NCI-H2107 (cell line): ENCODE results near the gene RABGAP1L.
"Not testable (repeated sequence)": the region's sequence is repeated elsewhere in the genome, so short reads cannot be mapped to it uniquely, and the experiment has no call there.

ENCODE experiments used
- DNase-seq: peaks from one replicate; lab custom pipeline; 2025; lab: John Stamatoyannopoulos, UW

Gene RABGAP1L

GRCh38 chr1:174809755-174810280, 650.5 kb downstream of the RABGAP1L start:
- peak; percentile 27 for DNase-seq

- no peak for DNase-seq
Observed at GRCh38 chr1:174812016-174812415, 652.7 kb downstream of the RABGAP1L start.

- no peak for DNase-seq
Observed at GRCh38 chr1:174812656-174813055, 653.3 kb downstream of the RABGAP1L start.

DNA sequence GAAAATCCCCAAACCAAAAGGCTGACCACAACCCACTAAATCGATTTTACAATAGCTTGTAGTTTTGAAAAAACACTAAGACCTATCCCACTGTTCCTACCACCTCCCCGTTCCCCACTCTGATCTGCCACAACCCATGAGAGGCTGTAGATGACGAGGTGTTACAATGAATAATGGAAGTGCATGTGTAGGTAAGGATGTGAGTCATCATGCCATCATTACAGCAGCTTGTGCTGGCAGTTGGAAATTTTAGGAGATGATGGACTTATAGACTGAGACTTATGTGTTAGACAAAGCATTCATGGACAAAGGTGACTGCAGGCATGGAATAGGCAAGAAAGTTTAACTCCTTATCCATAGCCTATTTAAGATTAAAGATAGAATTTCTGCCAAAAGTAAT, 655.7 kb downstream of the RABGAP1L start:
- DNase-seq = no peak

GRCh38 chr1:174815474-174815908, 656.2 kb downstream of the RABGAP1L start:
- DNase-seq = no peak

DNA sequence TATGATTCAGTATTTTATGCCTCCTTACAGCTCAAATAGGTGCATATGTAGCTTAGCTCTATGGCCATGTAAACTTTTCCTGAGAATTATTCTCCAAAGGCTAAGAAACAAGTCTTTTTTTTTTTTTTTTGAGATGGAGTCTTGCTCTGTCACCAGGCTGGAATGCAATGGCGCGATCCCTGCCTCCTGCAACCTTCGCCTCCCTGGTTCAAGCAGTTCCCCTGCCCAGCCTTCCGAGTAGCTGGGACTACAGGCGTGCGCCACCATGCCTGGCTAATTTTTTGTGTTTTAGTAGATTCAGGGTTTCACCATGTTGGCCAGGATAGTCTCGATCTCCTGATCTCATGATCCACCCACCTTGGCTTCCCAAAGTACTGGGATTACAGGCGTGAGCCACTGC, 657.3 kb downstream of the RABGAP1L start:
- not testable (repeated sequence) for DNase-seq

DNA sequence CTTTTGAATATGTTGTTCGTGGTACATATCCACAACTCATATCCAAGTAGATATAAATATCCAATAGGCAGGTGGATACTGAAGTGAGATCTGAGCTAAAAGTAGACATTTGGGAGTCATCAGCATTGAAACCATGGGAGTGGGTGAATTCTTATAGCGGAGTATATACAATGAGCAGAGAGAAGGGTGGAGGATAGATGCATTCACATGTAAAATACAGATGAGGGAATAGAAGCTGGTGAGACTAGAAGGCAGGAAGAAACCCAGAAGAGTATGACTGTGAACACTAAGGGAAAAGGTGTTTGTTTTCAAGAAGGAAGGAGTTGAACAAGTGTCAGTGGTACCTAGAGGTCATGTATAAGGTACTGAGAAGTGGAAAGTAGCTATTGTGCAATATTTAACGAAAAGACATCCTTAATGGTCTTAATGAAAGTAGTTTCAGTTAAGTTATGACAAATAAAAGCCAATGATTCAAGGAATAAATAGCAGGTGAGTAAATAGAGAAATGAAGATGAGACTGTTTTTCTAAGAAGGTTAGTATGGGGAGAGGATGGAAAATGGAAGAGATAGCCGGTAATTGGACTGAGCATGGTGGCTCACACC, 658.8 kb downstream of the RABGAP1L start:
- no peak for DNase-seq

GRCh38 chr1:174818951-174819350, 659.6 kb downstream of the RABGAP1L start:
- no peak for DNase-seq

DNA sequence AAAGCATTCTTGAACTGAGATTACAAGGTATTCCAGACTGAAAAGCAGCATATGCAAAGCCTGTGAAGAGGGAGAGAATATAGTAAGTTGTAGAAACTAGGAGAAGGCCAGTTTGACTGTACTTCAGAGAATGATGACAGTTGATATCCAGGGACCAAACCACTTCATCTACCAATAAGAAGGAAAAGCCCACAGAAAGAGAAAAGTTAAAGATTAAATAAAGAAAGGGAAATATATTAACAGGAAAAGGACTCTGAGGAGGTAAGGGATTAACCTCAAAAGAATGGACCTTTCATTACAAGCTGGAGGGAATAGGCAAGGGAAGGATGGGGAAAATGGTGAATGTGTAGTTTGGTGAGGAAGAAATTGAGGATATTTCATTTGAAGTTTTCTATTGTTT, 660.3 kb downstream of the RABGAP1L start:
- no peak for DNase-seq

- DNase-seq = no peak
Observed at GRCh38 chr1:174825127-174825526, 665.8 kb downstream of the RABGAP1L start.

DNA sequence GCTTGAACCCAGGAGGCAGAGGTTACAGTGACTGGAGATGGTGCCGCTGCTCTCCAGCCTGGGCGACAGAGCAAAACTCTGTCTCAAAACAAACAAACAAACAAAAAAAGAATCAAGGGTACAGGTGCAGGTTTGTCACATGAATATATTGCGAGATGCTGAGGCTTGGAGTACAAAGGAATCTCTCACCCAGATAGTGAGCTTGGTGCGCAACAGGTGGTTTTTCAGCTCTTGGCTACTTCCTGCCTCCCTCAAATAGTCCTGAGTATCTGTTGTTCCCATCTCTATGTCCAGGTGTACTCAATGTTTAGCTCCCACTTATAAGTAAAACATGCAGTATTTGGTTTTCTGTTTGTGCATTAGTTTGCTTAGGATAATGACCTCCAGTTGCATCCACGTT, 666.5 kb downstream of the RABGAP1L start:
- no peak for DNase-seq

GRCh38 chr1:174828264-174828663, 668.9 kb downstream of the RABGAP1L start:
- no peak for DNase-seq

- no peak for DNase-seq
Observed at GRCh38 chr1:174829990-174830389, 670.7 kb downstream of the RABGAP1L start.

GRCh38 chr1:174836543-174836942, 677.2 kb downstream of the RABGAP1L start:
- no peak for DNase-seq

DNA sequence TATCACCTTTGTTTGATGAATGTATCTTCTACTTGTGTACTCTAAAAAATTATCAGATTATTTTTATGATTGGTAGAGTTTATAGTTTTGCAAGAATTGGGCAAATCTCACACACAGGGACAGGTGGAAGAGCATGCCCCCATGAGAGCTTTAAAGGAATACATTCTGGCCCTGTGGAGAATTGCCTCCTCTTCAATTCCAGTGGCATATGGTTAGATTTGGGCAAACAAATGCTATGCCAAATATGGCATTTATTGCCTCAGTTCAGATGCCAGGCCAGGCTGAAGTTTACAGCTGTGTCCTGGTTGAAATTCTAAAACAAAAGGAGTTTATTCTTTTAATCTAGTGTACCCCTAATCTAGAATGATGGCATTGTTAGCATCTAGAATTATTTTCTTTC, 678.1 kb downstream of the RABGAP1L start:
- no peak for DNase-seq

DNA sequence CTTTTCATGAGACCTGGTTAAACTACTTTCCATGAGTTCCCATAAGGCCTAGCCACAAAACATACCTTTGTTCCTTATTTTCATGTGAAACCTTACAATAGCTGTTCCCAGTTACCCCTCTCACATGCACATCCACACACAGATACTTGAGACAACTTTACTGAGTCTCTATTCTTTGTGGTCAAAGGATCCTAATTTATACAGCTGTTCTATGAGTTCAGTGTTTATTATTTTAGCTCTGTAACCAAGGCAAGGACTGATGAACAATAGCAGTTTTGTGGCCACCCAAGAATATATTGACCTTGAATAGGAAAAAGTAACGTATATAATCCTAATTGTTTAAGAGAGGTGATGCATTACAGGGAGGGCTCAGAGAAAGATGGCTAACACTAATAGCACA, 679.9 kb downstream of the RABGAP1L start:
- DNase-seq = no peak

DNA sequence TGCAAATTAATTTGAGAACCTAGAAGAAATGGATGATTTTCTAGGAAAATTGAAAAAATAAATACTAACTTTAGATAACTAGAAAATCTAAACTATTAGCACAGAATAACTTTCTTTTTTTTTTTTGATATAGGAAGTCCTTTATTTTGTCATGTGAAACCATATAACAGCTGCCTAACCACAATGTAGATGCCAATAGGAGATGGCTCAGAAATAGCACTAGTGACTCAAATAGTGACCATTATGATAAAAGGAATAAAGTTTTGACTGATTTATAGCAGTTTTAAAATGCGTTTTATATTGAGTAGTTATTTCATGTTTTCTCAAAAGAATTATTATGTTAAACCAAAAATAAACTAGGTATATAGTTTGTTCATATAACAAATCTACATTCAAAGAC, 682.4 kb downstream of the RABGAP1L start:
- no peak for DNase-seq

- not testable (repeated sequence) for DNase-seq
Observed at GRCh38 chr1:174848593-174849560, 689.6 kb downstream of the RABGAP1L start.

GRCh38 chr1:174850726-174851125, 691.4 kb downstream of the RABGAP1L start:
- DNase-seq = no peak

DNA sequence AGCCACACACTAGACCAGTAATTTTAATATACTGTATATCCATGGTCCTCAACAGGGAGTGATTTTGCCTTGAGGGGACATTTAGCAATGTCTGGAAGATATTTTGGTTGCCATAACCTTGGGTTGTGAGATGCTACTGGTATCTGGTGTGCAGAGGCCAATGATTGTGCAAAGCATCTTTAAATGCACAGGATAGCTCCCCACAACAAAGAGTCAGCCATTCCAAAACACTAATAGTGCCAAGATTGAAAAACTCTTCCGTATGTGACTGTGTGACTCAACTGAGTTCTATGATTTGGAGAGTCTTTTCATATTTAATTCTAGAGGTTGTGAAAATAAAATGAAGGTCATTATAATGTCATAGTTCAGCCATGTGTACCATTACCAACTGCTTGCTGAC, 699.0 kb downstream of the RABGAP1L start:
- DNase-seq = no peak

GRCh38 chr1:174870319-174870718, 711.0 kb downstream of the RABGAP1L start:
- no peak for DNase-seq

GRCh38 chr1:174871886-174872285, 712.6 kb downstream of the RABGAP1L start:
- no peak for DNase-seq

GRCh38 chr1:174872615-174873058, 713.3 kb downstream of the RABGAP1L start:
- DNase-seq = no peak
